ENCODE measurements around the gene ARHGAP24.

ARHGAP24 gene

DNA sequence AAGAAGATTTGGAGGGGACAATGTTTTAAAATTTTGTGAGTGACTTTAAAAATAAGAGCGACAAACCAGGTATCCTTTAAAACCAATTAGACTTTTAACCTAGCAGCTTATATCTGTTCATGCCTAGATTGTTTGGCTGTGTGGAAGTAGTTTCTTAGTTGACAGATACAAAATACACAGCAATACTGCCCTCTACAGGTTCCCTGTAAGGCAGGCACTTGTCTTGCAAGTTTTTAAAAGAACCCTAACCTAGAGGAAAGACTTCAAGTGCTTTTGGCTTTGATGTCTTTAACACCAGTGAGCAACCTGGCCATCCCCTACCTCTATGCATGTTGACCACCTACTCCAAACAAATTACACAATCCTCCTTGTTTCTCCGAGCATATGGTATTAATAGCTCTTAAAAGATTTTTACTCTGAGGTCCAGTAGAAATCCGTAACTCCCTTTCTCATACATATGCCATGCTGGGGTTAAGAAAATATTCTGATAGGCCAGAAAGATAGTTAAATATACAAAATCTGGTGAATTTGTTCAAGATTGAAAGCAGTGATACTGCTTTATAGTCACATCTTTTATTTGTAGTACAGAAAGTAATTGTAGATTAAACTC, 273.0 kb downstream of the ARHGAP24 start:
- DNase-seq = no peak

DNA sequence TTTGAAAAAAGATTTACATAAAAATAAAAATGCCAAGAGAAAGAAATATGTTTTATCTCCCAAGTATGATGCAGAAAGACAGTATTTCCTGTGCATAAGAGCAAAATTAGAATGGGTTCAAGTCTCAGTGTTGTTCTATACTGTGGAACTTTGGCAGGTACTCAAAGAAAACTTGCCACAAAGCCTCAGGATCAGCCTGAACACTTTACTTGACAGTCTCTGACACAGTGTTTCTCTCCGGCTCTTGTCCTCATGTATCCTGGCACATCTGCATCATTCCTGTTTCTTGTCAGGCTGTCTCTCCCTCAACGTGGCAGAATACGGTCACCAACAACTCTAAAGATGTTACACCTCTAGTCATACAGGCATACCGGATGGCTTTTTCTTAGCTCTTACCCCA, 273.7 kb downstream of the ARHGAP24 start:
- DNase-seq = no peak

DNA sequence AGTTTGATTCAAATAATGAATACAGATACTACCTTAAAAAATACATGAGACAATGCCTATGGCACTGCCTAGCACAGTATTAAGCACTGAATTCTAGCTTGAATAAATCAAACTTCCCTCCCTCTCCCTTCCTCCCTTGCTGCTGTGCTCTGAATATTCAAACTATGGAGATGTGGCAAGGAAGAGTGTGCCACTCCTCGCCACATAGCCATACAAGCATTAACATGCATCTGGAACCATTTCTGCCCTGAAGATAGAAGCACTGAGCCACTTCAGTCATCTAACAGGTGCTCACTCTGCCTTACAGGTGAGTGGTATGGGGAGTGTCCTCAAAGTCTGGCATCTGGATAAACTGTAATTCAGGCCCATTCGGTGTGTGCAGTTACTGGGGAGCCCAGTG, 276.9 kb downstream of the ARHGAP24 start:
- no peak for DNase-seq

- DNase-seq = no peak
Observed at GRCh38 chr4:85755285-85755684, 280.3 kb downstream of the ARHGAP24 start.

DNA sequence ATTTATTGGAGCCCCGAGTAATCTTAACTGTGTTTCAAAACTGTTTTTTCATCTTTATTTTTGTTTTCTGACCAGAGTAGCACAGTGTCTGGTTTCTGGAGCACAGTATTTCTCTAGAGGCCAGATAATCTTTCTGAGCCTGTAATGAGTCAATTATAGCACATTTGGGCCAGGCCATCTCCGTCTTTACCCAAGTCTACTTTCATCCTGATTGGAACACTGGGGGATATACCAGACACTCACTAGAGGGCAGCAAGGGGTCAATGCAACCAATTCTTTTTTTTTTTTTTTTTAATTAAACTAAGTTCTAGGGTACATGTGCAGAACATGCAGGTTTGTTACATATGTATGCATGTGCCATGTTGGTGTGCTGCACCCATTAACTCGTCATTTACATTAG, 282.0 kb downstream of the ARHGAP24 start:
- no peak for DNase-seq

GRCh38 chr4:85759388-85759787, 284.4 kb downstream of the ARHGAP24 start:
- no peak for DNase-seq

DNA sequence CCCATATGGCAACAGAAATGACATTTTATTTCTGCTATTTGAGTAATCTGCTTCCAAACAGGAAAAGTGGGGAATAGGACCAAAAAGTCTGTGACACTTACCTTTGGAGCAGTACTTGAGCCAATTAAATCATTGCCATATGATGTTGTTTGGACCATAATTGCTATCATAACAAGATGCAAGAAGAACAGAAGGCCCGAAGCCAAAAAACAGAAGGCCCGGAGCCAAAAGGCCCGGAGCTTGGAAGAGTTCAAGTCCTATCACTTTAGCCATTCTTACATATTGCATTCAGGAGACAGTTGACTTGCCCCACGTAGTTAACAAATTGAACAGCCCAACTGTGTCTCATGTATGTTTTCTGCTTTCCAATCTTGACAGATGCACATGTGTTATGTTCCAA, 285.6 kb downstream of the ARHGAP24 start:
- no peak for DNase-seq

GRCh38 chr4:85761803-85762528, 287.0 kb downstream of the ARHGAP24 start:
- DNase-seq = no peak

- DNase-seq = no peak
Observed at GRCh38 chr4:85762529-85762871, 287.6 kb downstream of the ARHGAP24 start.

DNA sequence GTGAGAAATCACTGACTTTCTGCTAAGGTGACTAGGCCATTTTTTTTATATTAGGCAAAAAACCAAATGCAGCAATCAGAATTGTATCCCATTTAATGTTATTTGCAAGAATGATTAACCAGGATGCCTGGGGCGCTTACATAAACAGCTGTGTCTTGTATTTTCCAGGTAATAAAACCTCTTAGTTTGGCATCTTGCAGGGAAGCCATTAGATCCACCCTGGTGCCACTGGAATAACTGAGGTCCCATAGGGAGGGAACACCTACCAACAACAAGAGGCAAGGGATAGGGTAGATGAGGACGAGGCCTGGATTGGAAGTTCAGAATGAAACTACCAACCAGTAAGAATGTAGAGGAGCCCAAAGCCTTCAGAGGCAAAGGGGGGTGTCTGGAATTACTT, 288.3 kb downstream of the ARHGAP24 start:
- DNase-seq = no peak

DNA sequence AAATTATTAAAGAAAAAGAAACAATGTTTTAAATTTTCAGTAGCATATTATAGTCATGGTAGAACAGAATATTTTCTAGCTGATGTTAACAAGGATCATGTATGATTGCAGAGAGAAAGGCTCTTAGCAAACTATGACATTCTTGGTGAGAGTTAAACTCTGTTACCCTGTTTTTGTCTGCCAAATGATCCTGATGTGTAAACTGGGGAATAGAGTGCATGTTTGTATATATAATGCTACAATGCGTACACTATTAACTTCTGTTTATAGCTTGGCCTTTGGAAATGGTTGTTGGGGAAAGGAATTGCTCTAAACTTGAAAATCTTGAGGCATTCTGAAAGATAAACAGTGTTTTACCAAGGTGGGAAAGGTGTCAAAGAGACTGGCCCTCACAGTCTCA, 292.7 kb downstream of the ARHGAP24 start:
- no peak for DNase-seq

DNA sequence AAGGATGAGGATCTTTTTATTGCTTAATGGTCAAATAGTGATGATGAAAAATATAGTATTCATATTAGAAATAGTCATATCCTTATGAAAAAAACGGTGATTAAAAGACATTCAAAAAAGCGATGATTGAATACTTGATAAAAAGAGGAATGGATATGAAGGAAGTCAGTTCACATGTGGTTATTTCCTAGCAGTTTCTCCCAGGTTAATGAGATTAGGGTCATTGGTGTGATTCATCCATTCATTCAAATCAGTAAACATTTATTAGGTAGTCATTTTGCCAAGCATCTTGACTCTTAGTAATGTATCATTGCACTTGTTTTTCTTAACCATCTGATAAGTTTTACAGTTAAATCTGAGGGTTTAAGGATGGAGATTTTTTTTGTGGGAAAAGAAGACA, 294.1 kb downstream of the ARHGAP24 start:
- DNase-seq = no peak

GRCh38 chr4:85772470-85772869, 297.5 kb downstream of the ARHGAP24 start:
- DNase-seq = no peak

DNA sequence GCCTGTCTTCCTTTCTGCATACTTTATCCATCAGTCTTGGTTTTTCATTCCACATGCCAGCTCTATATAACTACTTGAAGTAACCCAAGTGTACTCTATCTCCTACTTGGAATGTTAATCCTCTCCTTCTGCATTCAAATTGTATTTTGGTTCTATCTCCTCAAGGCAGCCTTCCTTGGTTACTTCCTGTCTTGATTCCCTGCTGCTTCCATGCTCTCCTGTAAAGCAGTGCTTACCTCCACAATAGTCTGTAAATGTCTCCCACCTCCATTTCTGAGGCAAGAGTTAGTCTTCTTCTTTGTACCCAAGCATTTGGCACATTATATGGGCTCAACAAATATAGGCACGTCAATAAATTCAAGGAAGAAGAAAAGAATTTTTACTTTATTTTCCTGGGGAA, 298.4 kb downstream of the ARHGAP24 start:
- no peak for DNase-seq

DNA sequence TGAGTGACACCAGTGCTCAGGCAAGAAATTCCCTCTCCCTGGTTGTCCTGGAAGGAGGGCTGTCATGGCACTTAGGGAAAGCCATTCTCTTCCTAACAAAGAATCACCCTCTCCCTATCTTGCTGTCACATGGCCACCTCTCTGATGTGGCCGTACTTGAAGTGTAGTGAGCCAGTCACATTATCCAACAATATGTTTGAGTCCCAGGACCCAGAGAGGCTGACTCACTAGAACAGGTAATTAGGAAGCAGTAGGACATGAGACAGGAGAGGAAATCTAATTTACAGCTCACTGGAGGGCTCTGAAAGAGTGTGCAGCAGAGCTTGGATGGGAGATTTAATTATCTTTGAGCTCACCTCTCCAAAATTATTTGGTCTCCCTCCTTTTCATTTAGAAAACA, 299.1 kb downstream of the ARHGAP24 start:
- DNase-seq = no peak

GRCh38 chr4:85774489-85774888, 299.5 kb downstream of the ARHGAP24 start:
- DNase-seq = no peak

DNA sequence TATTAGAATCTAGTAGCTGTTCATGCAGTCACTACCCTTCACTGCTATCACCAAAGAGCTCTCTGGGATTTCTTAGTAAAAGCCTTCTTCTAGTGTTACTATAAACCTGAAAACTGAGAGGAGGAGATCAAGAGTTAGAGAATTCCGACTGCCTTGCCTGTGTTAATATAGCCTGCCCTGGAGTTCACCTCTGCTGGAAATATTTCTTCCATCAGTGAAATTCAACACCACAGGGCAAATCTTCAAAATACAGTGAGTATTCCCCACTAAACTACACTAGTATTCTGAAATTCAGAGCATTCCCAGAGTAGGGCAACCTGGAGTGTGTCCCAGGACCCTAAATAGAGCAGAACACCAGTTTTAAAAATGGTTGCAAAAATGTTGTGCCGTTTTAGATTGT, 301.1 kb downstream of the ARHGAP24 start:
- no peak for DNase-seq

GRCh38 chr4:85776579-85776978, 301.6 kb downstream of the ARHGAP24 start:
- no peak for DNase-seq

GRCh38 chr4:85777908-85778631, 303.1 kb downstream of the ARHGAP24 start:
- no peak for DNase-seq

DNA sequence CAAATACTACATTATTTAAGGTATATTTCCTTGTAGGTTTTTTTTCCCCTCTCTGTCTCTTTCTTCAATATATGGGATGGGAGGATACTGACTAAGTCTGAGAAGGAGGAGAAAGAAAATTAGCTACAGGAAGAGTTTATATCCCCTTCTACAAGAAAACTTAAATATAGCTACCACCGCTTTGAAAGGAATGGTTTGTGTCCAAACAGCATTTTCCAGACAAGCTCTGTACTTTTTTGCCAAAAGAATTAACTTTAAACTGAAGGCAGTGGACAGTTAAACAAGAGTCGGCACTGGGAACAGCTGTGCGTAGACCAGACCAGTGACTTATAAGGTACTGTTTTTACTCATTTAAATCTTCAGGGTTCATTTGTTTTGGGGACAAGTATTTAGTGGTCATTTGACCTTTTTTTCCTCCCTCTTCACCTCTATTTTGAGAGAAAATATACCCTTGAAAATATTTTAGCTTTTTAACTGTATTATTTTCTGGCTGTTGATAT, 303.7 kb downstream of the ARHGAP24 start:
- no peak for DNase-seq

DNA sequence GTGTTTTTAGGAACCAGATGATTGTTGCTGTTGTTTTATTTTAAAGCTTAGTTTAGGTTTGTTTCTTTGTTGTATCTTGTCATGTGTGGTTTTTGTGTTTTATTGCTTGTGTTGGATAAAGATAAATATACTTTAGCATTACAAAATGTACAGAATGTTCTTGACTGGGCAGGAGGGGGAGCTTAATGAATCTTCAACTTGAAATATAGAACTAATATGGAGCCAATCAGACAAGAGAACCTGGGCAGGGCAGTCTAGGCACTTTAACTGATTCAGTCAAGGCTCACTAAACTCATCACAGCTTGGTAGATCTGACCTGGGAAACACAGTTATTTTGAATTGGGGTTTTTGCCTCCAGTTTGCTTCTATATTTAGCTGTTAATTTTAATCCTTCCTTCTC, 304.2 kb downstream of the ARHGAP24 start:
- no peak for DNase-seq

DNA sequence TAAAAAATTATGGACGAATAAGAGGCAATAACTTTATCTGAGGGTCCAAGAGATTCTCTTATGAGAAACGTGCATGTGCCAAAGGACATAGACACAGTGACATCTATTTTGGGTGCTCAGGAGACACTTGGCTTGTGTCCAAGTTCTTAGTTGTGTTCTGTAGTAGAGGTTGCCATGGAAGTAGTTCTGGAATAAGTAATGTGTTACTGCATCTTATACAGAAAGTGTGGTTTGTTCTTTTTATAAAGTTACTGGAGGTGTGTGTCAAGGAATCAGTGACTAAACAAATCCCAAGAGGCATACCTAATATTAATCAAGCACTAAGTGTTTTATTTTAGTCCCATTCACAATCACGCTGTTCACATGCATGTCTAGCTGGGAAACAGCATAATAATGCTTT, 305.7 kb downstream of the ARHGAP24 start:
- DNase-seq = no peak

GRCh38 chr4:85783483-85783882, 308.5 kb downstream of the ARHGAP24 start:
- DNase-seq = no peak

- DNase-seq = no peak
Observed at GRCh38 chr4:85783900-85784299, 308.9 kb downstream of the ARHGAP24 start.
